ENCODE measurements around the gene PLCD1.

DNA sequence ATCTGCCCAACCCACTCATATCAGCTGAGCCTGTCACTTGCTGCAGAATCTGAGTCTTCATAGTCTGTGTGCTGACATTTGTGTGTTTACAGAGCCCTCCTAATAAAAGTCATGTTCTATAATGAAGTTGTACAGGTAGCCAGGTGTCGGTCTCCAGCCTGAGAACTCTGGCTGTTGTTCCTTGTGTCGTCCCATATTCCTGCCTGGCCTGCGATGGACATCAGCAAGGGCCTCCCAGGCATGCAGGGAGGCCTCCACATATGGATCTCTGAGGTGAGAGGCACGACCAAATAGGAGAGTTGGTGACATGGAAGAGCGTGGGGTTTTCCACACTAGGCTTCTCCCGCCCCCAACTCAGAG lies 36.0 kb downstream of the PLCD1 start:
- TF ChIP-seq, protein P1, sequence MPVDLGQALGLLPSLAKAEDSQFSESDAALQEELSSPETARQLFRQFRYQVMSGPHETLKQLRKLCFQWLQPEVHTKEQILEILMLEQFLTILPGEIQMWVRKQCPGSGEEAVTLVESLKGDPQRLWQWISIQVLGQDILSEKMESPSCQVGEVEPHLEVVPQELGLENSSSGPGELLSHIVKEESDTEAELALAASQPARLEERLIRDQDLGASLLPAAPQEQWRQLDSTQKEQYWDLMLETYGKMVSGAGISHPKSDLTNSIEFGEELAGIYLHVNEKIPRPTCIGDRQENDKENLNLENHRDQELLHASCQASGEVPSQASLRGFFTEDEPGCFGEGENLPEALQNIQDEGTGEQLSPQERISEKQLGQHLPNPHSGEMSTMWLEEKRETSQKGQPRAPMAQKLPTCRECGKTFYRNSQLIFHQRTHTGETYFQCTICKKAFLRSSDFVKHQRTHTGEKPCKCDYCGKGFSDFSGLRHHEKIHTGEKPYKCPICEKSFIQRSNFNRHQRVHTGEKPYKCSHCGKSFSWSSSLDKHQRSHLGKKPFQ (CRISPR knock-in tag; IDR thresholded peaks at IDR 0.05; ENCODE audit: insufficient replicate concordance): no peak
- no peak for TF ChIP-seq ZBTB8A (CRISPR knock-in tag; IDR thresholded peaks at IDR 0.05; ENCODE audit: borderline replicate concordance, low read depth)
- no peak for TF ChIP-seq CTCF (CRISPR knock-in tag; IDR thresholded peaks at IDR 0.05)
- no peak for TF ChIP-seq ZNF512 (CRISPR knock-in tag; IDR thresholded peaks at IDR 0.05)

Measured in HepG2 (cell line).